ENCODE data around the gene CNN3. TPM values are rescaled to one million over a fixed set of nuclear protein-coding genes. Genes with fewer than 3 reads are reported as not detected.

Gene CNN3
- total and polyA plus RNA-seq, 12 donors: 28.0 to 108 (median 62.5) TPM

DNA sequence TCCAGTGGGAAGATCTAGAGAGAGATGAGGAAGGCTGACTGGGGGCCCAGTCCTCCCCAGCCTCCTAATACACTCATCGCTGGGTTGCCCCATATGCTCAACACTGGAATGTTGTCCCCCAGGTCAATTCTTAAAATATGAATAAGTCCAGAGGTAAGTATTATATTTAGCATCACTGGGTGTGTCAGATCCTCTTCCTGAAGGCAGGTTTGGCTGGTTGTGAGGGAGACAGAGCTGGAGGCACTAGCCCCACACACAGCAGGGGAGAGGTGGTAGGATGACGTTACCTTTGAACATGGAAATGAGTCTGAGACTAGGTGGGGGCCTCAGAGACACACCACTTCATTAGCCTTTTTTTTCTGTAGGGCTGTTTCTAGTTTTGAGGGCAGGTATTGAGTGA, 64.2 kb downstream of the CNN3 start:
- peak overlapping the region; percentile 44 to 88 (median 80) for H3K27ac ChIP-seq
- H3K4me1 ChIP-seq: peaks cover 6 to 74% (median 39%) of the 10 kb centered on the region in 9 donors
- no peak for TF ChIP-seq CTCF (IDR thresholded peaks at IDR 0.05)
- DNase-seq (no peak), ATAC-seq (no peak)
- no peaks in the 10 kb centered on the region for H3K36me3 ChIP-seq
- H3K9me3 ChIP-seq: no peaks in the 10 kb centered on the region
- 93 to 96% methylated on average over 2 of the region's 2 CpGs for WGBS, 2 donors
- intact Hi-C loops (cut with DNase I): loop anchor here in 2 of 10 donors (5.0 to 10.0 kb wide), 2 partner anchors 52 to 55 kb away; no protein-coding TSS in a partner anchor
- H3K27me3 ChIP-seq: no peaks in the 10 kb centered on the region
- H3K4me3 ChIP-seq: no peak overlapping the region

GRCh38 chr1:94859174-94859573, 67.7 kb downstream of the CNN3 start:
- WGBS, 2 donors: 58 to 61% methylated on average over 2 of the region's 2 CpGs
- no peak for TF ChIP-seq CTCF (IDR thresholded peaks at IDR 0.05)
- Histone ChIP-seq H3K4me1 (peaks cover 4 to 58% (median 25%) of the 10 kb centered on the region in 9 donors), H3K27me3 (no peaks in the 10 kb centered on the region), H3K27ac (no peak overlapping the region), H3K4me3 (no peak overlapping the region), H3K36me3 (no peaks in the 10 kb centered on the region), H3K9me3 (no peaks in the 10 kb centered on the region)
- no peak for DNase-seq
- ATAC-seq: no peak
- intact Hi-C loops (cut with DNase I): loop anchor here in 5 of 10 donors (5.0 to 10.0 kb wide), 3 partner anchors 66 to 376 kb away; partner anchors contain the start of genes CNN3 (in 3 of the 5) and RWDD3 (in 2 of the 5)

DNA sequence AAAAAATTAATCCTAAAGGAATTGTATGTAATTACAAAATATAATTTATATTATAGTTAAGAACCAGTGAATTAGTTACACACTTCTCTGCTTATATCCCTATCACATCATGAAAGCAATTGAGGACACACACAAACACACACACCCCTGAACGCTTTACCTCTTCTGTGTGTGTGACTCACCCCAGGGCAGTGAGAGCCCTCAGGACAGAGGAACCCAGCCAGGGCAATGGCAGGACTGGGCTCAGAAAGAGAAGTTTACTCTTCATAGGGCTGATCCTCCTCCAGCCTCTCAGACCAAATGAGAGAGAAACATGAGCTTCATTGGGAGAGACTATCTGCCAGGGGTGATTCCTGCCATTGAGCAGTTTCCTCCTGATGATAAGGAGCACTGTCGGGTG, 68.6 kb downstream of the CNN3 start:
- intact Hi-C loops (cut with DNase I): loop anchor here in 5 of 10 donors (5.0 to 10.0 kb wide), 3 partner anchors 67 to 377 kb away; partner anchors contain the start of genes CNN3 (in 3 of the 5) and RWDD3 (in 2 of the 5)
- peaks cover 0 to 53% (median 19%) of the 10 kb centered on the region in 9 donors for H3K4me1 ChIP-seq
- 72 to 75% methylated on average over 2 of the region's 2 CpGs for WGBS, 2 donors
- ATAC-seq: no peak
- H3K36me3 ChIP-seq: no peaks in the 10 kb centered on the region
- no peak overlapping the region for H3K4me3 ChIP-seq
- H3K9me3 ChIP-seq: no peaks in the 10 kb centered on the region
- H3K27me3 ChIP-seq: no peaks in the 10 kb centered on the region
- no peak overlapping the region for H3K27ac ChIP-seq
- no peak for DNase-seq
- TF ChIP-seq CTCF (IDR thresholded peaks at IDR 0.05): no peak

GRCh38 chr1:94856868-94857267, 70.0 kb downstream of the CNN3 start:
- H3K9me3 ChIP-seq: no peaks in the 10 kb centered on the region
- no peaks in the 10 kb centered on the region for H3K36me3 ChIP-seq
- ATAC-seq: no peak
- intact Hi-C loops (cut with DNase I): loop anchor here in 5 of 10 donors (5.0 to 10.0 kb wide), 3 partner anchors 68 to 378 kb away; partner anchors contain the start of genes CNN3 (in 3 of the 5) and RWDD3 (in 2 of the 5)
- TF ChIP-seq CTCF (IDR thresholded peaks at IDR 0.05): no peak
- peaks cover 0 to 55% (median 14%) of the 10 kb centered on the region in 9 donors for H3K4me1 ChIP-seq
- no peak overlapping the region for H3K27ac ChIP-seq
- no peak for DNase-seq
- 93 to 94% methylated on average over 3 of the region's 3 CpGs for whole genome bisulfite sequencing, 2 donors
- H3K4me3 ChIP-seq: no peak overlapping the region
- H3K27me3 ChIP-seq: no peaks in the 10 kb centered on the region
